Liver (tissue), 9 donors: ENCODE data around the gene PDCL3. TPM values are rescaled to one million over a fixed set of nuclear protein-coding genes. Genes with fewer than 3 reads are reported as not detected.

Experiments used
- DNase-seq: peaks from one replicate; pipeline ENCODE4 v3.0.0-alpha.2; 2017; ENCODE audit warnings: low spot score
- H3K27ac ChIP-seq, 2 donors: one replicate each; pipeline ENCODE4 v1.7.0; 2013; ENCODE audit warnings: inconsistent platforms in 2 of 2, low read length in 2 of 2, control low read depth in 1 of 2, low read depth in 1 of 2, mild to moderate bottlenecking in 1 of 2
- H3K27me3 ChIP-seq, 4 donors: one replicate each; pipeline versions ENCODE4 v1.6.1 to v1.7.0; 2013; ENCODE audit warnings: low read length in 3 of 4, inconsistent platforms in 1 of 4, mild to moderate bottlenecking in 1 of 4, moderate library complexity in 1 of 4; ENCODE audit not compliant: control insufficient read depth in 4 of 4, insufficient read depth in 4 of 4
- H3K36me3 ChIP-seq, 4 donors: one replicate each; pipeline versions ENCODE4 v1.6.1 to v1.7.0; 2013; ENCODE audit warnings: low read length in 3 of 4, mild to moderate bottlenecking in 3 of 4, low read depth in 1 of 4, moderate library complexity in 1 of 4; ENCODE audit not compliant: control insufficient read depth in 4 of 4, insufficient read depth in 3 of 4
- H3K4me1 ChIP-seq, 4 donors: one replicate each; pipeline versions ENCODE4 v1.6.1 to v1.7.0; 2013; ENCODE audit warnings: low read length in 3 of 4, mild to moderate bottlenecking in 3 of 4, moderate library complexity in 1 of 4; ENCODE audit not compliant: control insufficient read depth in 4 of 4, insufficient read depth in 4 of 4
- H3K4me3 ChIP-seq, 3 donors: one replicate each; pipeline versions ENCODE4 v1.6.1 to v1.7.0; 2013; ENCODE audit warnings: low read length in 3 of 3, control low read depth in 1 of 3, low read depth in 1 of 3, mild to moderate bottlenecking in 1 of 3
- H3K9ac ChIP-seq, 2 donors: one replicate each; pipeline ENCODE4 v1.7.0; 2013; ENCODE audit warnings: low read length in 2 of 2, mild to moderate bottlenecking in 2 of 2, moderate library complexity in 2 of 2, control low read depth in 1 of 2, low read depth in 1 of 2
- H3K9me3 ChIP-seq, 4 donors: one replicate each; pipeline versions ENCODE4 v1.6.1 to v1.7.0; 2013; ENCODE audit warnings: low read length in 3 of 4; ENCODE audit not compliant: control insufficient read depth in 4 of 4
- EGR1 ChIP-seq, 2 donors: IDR thresholded peaks; 2 replicates each; pipeline ENCODE4 v1.6.1; 2016 to 2018; ENCODE audit warnings: antibody characterized with exemption in 2 of 2, low read depth in 2 of 2
- FOXA1 ChIP-seq: IDR thresholded peaks from 2 replicates; pipeline ENCODE4 v1.6.1; 2016; ENCODE audit warnings: antibody characterized with exemption
- FOXA2 ChIP-seq: IDR thresholded peaks from 2 replicates; pipeline ENCODE4 v1.6.1; 2016; ENCODE audit warnings: antibody characterized with exemption
- GABPA ChIP-seq, 2 donors: IDR thresholded peaks in 1 of 2; conservative IDR thresholded peaks in 1 of 2; 2 replicates each; pipeline ENCODE4 v1.6.1; 2016; ENCODE audit warnings: antibody characterized with exemption in 2 of 2, mild to moderate bottlenecking in 1 of 2, moderate library complexity in 1 of 2
- HNF4A ChIP-seq, 2 donors: conservative IDR thresholded peaks; 2 replicates each; pipeline ENCODE4 v1.6.1; 2016; ENCODE audit warnings: antibody characterized with exemption in 2 of 2, mild to moderate bottlenecking in 2 of 2
- HNF4G ChIP-seq: IDR thresholded peaks from 2 replicates; pipeline ENCODE4 v1.6.1; 2016; ENCODE audit warnings: antibody characterized with exemption
- JUND ChIP-seq, 2 donors: IDR thresholded peaks; 2 replicates each; pipeline ENCODE4 v1.6.1; 2016; ENCODE audit warnings: antibody characterized with exemption in 2 of 2
- NR2F2 ChIP-seq: IDR thresholded peaks from 2 replicates; pipeline ENCODE4 v1.6.1; 2016; ENCODE audit warnings: antibody characterized with exemption
- RAD21 ChIP-seq, 2 donors: IDR thresholded peaks; 2 replicates each; pipeline ENCODE4 v1.6.1; 2016; ENCODE audit warnings: antibody characterized with exemption in 2 of 2, mild to moderate bottlenecking in 2 of 2
- RXRA ChIP-seq, 2 donors: IDR thresholded peaks; 2 replicates each; pipeline ENCODE4 v1.6.1; 2017 to 2018; ENCODE audit warnings: antibody characterized with exemption in 2 of 2, mild to moderate bottlenecking in 1 of 2
- SP1 ChIP-seq: IDR thresholded peaks from 2 replicates; pipeline ENCODE4 v1.6.1; 2018; ENCODE audit warnings: antibody characterized with exemption, mild to moderate bottlenecking
- TAF1 ChIP-seq: conservative IDR thresholded peaks from 2 replicates; pipeline ENCODE4 v1.6.1; 2016; ENCODE audit warnings: antibody characterized with exemption, mild to moderate bottlenecking
- YY1 ChIP-seq: IDR thresholded peaks from 2 replicates; pipeline ENCODE4 v1.6.1; 2016; ENCODE audit warnings: antibody characterized with exemption, mild to moderate bottlenecking
- WGBS: extraction: QIAGEN DNeasy Blood & Tissue Kit; methylation state at CpG from one replicate; pipeline ENCODE4 v1.1.7; 2013; 5-methylcytosine and 5-hydroxymethylcytosine counted together
- polyA plus RNA-seq, 2 donors: library from polyadenylated mRNA; stranded (reverse) in 1 of 2; unstranded in 1 of 2; fragments of 200-250 nt in 1 of 2; fragments of >200 nt in 1 of 2; fragmentation: Nextera tagmentation in 1 of 2; extraction: Ambion mirVana in 1 of 2; gene quantifications; one replicate each; pipeline versions ENCODE4 v1.2.1 to v1.2.3, GENCODE V29; 2013 to 2015
- total RNA-seq, 2 donors: library from RNA; depleted of rRNA; stranded (reverse); fragments of >200 nt; gene quantifications; one replicate each; pipeline ENCODE4 v1.2.3, GENCODE V29; 2014
- TF ChIP-seq, protein P1 (sequence below): IDR thresholded peaks from 2 replicates; pipeline ENCODE4 v1.6.1; 2016; ENCODE audit warnings: antibody characterized with exemption, mild to moderate bottlenecking
- TF ChIP-seq, protein P2 (sequence below): fragments of 150-350 bp; IDR thresholded peaks from 2 replicates; pipeline ENCODE4 v1.5.1; 2017; ENCODE audit warnings: improper control_type of control experiment, low read depth, low read length; ENCODE audit not compliant: missing input control
- TF ChIP-seq, protein P3 (sequence below): IDR thresholded peaks from 2 replicates; pipeline ENCODE4 v1.6.1; 2016; ENCODE audit warnings: antibody characterized with exemption
- TF ChIP-seq, protein P4 (sequence below): IDR thresholded peaks from 2 replicates; pipeline ENCODE4 v1.6.1; 2016; ENCODE audit warnings: antibody characterized with exemption
- donor health status: healthy.
- donor health status: healthy.
- donor health status: healthy.
- donor health status: healthy.
- donor health status: healthy.

Gene PDCL3
- total and polyA plus RNA-seq, 4 donors: 4.2 to 12.3 (median 7.0) TPM

DNA sequence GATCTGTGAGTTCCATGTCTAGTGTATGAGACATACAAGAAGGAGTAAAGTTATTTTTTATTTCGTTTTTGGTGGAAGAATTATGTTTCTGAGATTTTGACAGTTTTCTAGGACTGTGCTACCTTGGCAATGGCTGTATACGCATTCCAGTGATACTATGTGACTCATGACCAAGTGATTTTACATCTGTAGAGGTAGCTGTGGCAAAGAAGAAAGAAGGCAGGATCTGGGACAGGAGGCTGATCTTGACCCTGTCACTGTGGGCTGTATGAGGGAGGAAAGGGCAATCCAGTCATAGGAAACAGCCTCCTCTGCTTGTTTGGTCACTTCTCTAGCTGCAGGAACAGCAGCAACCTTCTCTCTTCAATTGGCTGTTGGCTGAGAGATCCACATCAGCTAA is 44.0 kb upstream of the PDCL3 start (continued):
- TF ChIP-seq, protein P1, sequence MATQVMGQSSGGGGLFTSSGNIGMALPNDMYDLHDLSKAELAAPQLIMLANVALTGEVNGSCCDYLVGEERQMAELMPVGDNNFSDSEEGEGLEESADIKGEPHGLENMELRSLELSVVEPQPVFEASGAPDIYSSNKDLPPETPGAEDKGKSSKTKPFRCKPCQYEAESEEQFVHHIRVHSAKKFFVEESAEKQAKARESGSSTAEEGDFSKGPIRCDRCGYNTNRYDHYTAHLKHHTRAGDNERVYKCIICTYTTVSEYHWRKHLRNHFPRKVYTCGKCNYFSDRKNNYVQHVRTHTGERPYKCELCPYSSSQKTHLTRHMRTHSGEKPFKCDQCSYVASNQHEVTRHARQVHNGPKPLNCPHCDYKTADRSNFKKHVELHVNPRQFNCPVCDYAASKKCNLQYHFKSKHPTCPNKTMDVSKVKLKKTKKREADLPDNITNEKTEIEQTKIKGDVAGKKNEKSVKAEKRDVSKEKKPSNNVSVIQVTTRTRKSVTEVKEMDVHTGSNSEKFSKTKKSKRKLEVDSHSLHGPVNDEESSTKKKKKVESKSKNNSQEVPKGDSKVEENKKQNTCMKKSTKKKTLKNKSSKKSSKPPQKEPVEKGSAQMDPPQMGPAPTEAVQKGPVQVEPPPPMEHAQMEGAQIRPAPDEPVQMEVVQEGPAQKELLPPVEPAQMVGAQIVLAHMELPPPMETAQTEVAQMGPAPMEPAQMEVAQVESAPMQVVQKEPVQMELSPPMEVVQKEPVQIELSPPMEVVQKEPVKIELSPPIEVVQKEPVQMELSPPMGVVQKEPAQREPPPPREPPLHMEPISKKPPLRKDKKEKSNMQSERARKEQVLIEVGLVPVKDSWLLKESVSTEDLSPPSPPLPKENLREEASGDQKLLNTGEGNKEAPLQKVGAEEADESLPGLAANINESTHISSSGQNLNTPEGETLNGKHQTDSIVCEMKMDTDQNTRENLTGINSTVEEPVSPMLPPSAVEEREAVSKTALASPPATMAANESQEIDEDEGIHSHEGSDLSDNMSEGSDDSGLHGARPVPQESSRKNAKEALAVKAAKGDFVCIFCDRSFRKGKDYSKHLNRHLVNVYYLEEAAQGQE: no peak
- TF ChIP-seq TAF1 (no peak), JUND (IDR thresholded peaks at IDR 0.05) (no peak), FOXA1 (no peak), RAD21 (IDR thresholded peaks at IDR 0.05) (no peak), EGR1 (IDR thresholded peaks at IDR 0.05; ENCODE audit: low read depth in 2 of 2) (no peak), NR2F2 (no peak), SP1 (no peak)

DNA sequence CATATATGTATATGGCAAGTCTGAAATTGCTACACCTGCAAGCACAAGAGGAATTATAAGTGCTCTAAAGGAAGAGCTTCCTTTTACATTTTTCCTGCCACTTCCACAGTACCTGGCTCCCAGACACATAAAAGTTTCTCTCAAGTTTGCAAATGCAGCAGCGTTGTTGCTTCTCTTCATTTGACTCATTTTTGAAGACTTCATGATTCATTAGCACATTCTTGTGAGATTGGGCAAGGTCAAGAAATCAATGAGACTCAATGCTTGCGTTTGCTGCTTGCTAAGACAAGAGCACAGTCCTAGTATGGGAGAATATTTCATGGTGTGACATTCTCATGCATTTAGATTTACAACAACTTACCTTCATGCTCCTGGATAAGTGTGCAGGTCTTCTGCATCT is 42.6 kb upstream of the PDCL3 start:
- no peak overlapping the region for H3K27ac ChIP-seq
- no peaks in the 10 kb centered on the region for H3K36me3 ChIP-seq
- no peak overlapping the region for H3K4me3 ChIP-seq
- 69% methylated on average over 2 of the region's 2 CpGs for WGBS
- TF ChIP-seq HNF4G (no peak), FOXA2 (no peak), HNF4A (conservative IDR thresholded peaks at IDR 0.05) (no peak), RAD21 (IDR thresholded peaks at IDR 0.05) (no peak), YY1 (no peak)
- TF ChIP-seq, protein P2, sequence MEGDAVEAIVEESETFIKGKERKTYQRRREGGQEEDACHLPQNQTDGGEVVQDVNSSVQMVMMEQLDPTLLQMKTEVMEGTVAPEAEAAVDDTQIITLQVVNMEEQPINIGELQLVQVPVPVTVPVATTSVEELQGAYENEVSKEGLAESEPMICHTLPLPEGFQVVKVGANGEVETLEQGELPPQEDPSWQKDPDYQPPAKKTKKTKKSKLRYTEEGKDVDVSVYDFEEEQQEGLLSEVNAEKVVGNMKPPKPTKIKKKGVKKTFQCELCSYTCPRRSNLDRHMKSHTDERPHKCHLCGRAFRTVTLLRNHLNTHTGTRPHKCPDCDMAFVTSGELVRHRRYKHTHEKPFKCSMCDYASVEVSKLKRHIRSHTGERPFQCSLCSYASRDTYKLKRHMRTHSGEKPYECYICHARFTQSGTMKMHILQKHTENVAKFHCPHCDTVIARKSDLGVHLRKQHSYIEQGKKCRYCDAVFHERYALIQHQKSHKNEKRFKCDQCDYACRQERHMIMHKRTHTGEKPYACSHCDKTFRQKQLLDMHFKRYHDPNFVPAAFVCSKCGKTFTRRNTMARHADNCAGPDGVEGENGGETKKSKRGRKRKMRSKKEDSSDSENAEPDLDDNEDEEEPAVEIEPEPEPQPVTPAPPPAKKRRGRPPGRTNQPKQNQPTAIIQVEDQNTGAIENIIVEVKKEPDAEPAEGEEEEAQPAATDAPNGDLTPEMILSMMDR: no peak
- TF ChIP-seq, protein P3, sequence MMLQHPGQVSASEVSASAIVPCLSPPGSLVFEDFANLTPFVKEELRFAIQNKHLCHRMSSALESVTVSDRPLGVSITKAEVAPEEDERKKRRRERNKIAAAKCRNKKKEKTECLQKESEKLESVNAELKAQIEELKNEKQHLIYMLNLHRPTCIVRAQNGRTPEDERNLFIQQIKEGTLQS: no peak
- TF ChIP-seq, protein P4, sequence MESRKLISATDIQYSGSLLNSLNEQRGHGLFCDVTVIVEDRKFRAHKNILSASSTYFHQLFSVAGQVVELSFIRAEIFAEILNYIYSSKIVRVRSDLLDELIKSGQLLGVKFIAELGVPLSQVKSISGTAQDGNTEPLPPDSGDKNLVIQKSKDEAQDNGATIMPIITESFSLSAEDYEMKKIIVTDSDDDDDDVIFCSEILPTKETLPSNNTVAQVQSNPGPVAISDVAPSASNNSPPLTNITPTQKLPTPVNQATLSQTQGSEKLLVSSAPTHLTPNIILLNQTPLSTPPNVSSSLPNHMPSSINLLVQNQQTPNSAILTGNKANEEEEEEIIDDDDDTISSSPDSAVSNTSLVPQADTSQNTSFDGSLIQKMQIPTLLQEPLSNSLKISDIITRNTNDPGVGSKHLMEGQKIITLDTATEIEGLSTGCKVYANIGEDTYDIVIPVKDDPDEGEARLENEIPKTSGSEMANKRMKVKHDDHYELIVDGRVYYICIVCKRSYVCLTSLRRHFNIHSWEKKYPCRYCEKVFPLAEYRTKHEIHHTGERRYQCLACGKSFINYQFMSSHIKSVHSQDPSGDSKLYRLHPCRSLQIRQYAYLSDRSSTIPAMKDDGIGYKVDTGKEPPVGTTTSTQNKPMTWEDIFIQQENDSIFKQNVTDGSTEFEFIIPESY: no peak
- no peaks in the 10 kb centered on the region for H3K4me1 ChIP-seq
- no peak for DNase-seq
- H3K9me3 ChIP-seq: no peaks in the 10 kb centered on the region
- no peak overlapping the region for H3K9ac ChIP-seq
- H3K27me3 ChIP-seq: no peaks in the 10 kb centered on the region

DNA sequence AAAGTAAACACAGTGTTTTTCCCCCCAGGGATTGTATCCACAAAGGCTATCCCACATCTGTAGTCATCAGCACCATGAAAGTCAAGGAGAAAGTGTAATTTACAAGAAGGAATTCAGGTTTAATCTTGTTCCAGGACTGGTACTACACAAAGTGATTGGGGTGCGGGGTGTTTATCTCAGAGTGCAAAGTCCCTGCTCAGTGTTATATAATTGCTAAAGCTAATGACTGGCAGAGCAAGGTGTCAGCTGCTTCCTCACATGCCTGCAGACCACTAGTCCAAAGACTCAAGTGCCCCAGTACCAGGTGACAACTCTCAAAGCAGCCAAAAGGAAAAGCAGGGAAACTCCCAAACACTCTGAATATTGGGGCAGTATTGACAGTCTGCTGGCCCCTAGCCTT is 40.4 kb upstream of the PDCL3 start:
- no peak overlapping the region for H3K4me3 ChIP-seq
- no peak for DNase-seq
- H3K9ac ChIP-seq: no peak overlapping the region
- no peak overlapping the region for H3K27ac ChIP-seq
- no peaks in the 10 kb centered on the region for H3K36me3 ChIP-seq
- H3K4me1 ChIP-seq: no peaks in the 10 kb centered on the region
- H3K9me3 ChIP-seq: no peaks in the 10 kb centered on the region
- 58% methylated on average over 1 of the region's 1 CpG for WGBS
- no peaks in the 10 kb centered on the region for H3K27me3 ChIP-seq
- TF ChIP-seq, protein P4: no peak
- TF ChIP-seq SP1 (no peak), RAD21 (IDR thresholded peaks at IDR 0.05) (no peak), FOXA1 (no peak), GABPA (IDR thresholded peaks at IDR 0.05 in 1 of 2, conservative IDR thresholded peaks at IDR 0.05 in 1 of 2) (no peak), HNF4A (conservative IDR thresholded peaks at IDR 0.05) (no peak), EGR1 (IDR thresholded peaks at IDR 0.05; ENCODE audit: low read depth in 2 of 2) (no peak), RXRA (IDR thresholded peaks at IDR 0.05) (no peak)
- TF ChIP-seq, protein P1: no peak
- TF ChIP-seq, protein P3: no peak
